OCI-LY3 (cell line): Measurements from ENCODE around the gene PCMTD2.
"Not testable (repeated sequence)": the region's sequence is repeated elsewhere in the genome, so short reads cannot be mapped to it uniquely, and the experiment has no call there.

Source experiments
- H2AFZ ChIP-seq: fragments of 200-600, 300-600 bp; shearing (Covaris generic); 2 replicates; pipeline ENCODE4 v1.6.0; 2014; ENCODE audit warnings: antibody characterized with exemption, low read depth, low read length
- H3K27ac ChIP-seq: fragments of 200-600, 300-600 bp; sonication (generic); 2 replicates; pipeline ENCODE4 v1.5.1; 2014; ENCODE audit warnings: mild to moderate bottlenecking, low read length, moderate library complexity, mixed read lengths
- H3K27me3 ChIP-seq: fragments of 200-600, 300-600 bp; sonication (generic); 2 replicates; pipeline ENCODE4 v1.6.1; 2014; ENCODE audit warnings: low read depth, low read length, mixed read lengths
- H3K36me3 ChIP-seq: fragments of 200-600, 300-600 bp; sonication (generic); replicated peaks from 2 replicates; pipeline ENCODE3; 2014; ENCODE audit warnings: low read depth, low read length, mixed read lengths
- H3K4me1 ChIP-seq: fragments of 300-600, 200-600 bp; sonication (generic); 2 replicates; pipeline ENCODE4 v1.6.1; 2014; ENCODE audit warnings: low read length, mixed read lengths
- H3K4me2 ChIP-seq: fragments of 200-600, 300-600 bp; sonication (generic); 2 replicates; pipeline ENCODE4 v1.6.1; 2014; ENCODE audit warnings: low read length, mixed read lengths
- H3K4me3 ChIP-seq: fragments of 300-600, 200-600 bp; sonication (generic); 2 replicates; pipeline ENCODE4 v1.5.1; 2014; ENCODE audit warnings: antibody characterized with exemption, mild to moderate bottlenecking, low read length, moderate library complexity
- H3K79me2 ChIP-seq: fragments of 300-600, 200-600 bp; shearing (Covaris generic); 2 replicates; pipeline ENCODE4 v1.6.1; 2014; ENCODE audit warnings: mild to moderate bottlenecking, low read length, mixed read lengths
- H3K9ac ChIP-seq: fragments of 300-600, 200-600 bp; shearing (Covaris generic); 2 replicates; pipeline ENCODE4 v1.6.0; 2014; ENCODE audit warnings: mild to moderate bottlenecking, low read length, moderate library complexity
- H3K9me3 ChIP-seq: fragments of 200-600, 300-600 bp; shearing (Covaris generic); 2 replicates; pipeline ENCODE4 v1.6.1; 2014; ENCODE audit warnings: low read length, mixed read lengths; ENCODE audit not compliant: insufficient read depth
- H4K20me1 ChIP-seq: fragments of 200-600, 300-600 bp; sonication (generic); 2 replicates; pipeline ENCODE4 v1.6.1; 2016; ENCODE audit warnings: low read length, mixed read lengths; ENCODE audit not compliant: insufficient read depth

PCMTD2 gene

GRCh38 chr20:64316415-64317083 is 61.0 kb downstream of the PCMTD2 start:
- H3K4me2 ChIP-seq, H4K20me1 ChIP-seq, H3K79me2 ChIP-seq, H3K4me3 ChIP-seq, H3K27me3 ChIP-seq, H2AFZ ChIP-seq, H3K9me3 ChIP-seq, H3K36me3 ChIP-seq, H3K4me1 ChIP-seq, H3K27ac ChIP-seq, H3K9ac ChIP-seq: not testable (repeated sequence)

- not testable (repeated sequence) for H3K4me2 ChIP-seq, H3K27me3 ChIP-seq
These were observed 61.8 kb downstream of the PCMTD2 start for GRCh38 chr20:64317331-64317730.

DNA sequence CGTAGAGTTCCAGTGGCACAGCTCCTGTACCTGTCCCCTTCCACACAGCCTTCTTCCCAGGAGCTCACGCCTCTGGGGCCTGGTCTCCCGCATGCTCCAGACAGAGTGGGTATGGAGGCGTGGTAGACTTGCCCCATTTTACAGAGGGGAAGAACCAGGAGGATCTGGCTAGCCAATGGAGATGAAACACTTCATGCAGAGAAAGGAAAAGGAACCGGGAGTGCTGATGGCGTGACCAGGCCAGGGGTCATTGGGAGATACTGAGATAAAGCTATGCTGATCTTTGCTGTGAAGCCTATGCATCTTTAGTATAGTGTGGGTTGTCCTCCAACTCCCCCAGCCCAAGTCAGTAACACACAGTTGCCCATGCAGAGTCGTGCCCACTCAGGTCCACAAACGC is 62.5 kb downstream of the PCMTD2 start:
- H3K4me1 ChIP-seq, H3K9me3 ChIP-seq, H3K79me2 ChIP-seq, H3K4me2 ChIP-seq, H3K9ac ChIP-seq, H3K4me3 ChIP-seq, H4K20me1 ChIP-seq, H3K27ac ChIP-seq, H3K27me3 ChIP-seq, H3K36me3 ChIP-seq, H2AFZ ChIP-seq: not testable (repeated sequence)

More at GRCh38 chr20:64317331-64317730, 61.8 kb downstream of the PCMTD2 start:
- not testable (repeated sequence) for H3K79me2 ChIP-seq, H3K4me3 ChIP-seq, H3K27ac ChIP-seq, H4K20me1 ChIP-seq, H3K9ac ChIP-seq, H3K9me3 ChIP-seq, H2AFZ ChIP-seq, H3K36me3 ChIP-seq, H3K4me1 ChIP-seq

GRCh38 chr20:64322031-64322789 is 66.7 kb downstream of the PCMTD2 start:
- H3K9ac ChIP-seq, H3K79me2 ChIP-seq, H3K4me1 ChIP-seq, H3K4me3 ChIP-seq, H3K27ac ChIP-seq, H3K36me3 ChIP-seq, H2AFZ ChIP-seq, H3K9me3 ChIP-seq, H3K27me3 ChIP-seq, H4K20me1 ChIP-seq, H3K4me2 ChIP-seq: not testable (repeated sequence)
